WTC11 (cell line): ENCODE measurements around the gene VSIG10L2. TPM values are rescaled to one million over a fixed set of nuclear protein-coding genes. Genes with fewer than 3 reads are reported as not detected.

Experiments
- ATAC-seq: fragments of 200-7000 bp; cut with Tn5 transposase; 2 replicates; pipeline ENCODE4 v1.10.0; 2021; ENCODE audit warnings: mild to moderate bottlenecking, moderate library complexity
- CTCF ChIA-PET: fragments of 300-600 bp; sonication (Branson Sonifier 250); formaldehyde crosslinking; loops from one replicate; lab custom pipeline; 2021; ENCODE audit warnings: antibody characterized with exemption; lab: Charles Lee
- POLR2A ChIA-PET: fragments of 350-600 bp; sonication (Branson Sonifier 250); formaldehyde crosslinking; loops from one replicate; lab custom pipeline; 2021; ENCODE audit warnings: antibody characterized with exemption; lab: Charles Lee
- DNase-seq: peaks from one replicate; pipeline ENCODE4 v3.0.0; 2021; ENCODE audit warnings: low spot score
- H3K27ac Mint-ChIP-seq: 2 replicates; pipeline ENCODE4 v1.8.0; 2021; ENCODE audit warnings: mixed read lengths
- H3K27me3 Mint-ChIP-seq: 2 replicates; pipeline ENCODE4 v1.8.0; 2021; ENCODE audit warnings: low read depth, mild to moderate bottlenecking, moderate library complexity, mixed read lengths
- H3K36me3 Mint-ChIP-seq: 2 replicates; pipeline ENCODE4 v1.8.0; 2021; ENCODE audit warnings: mixed read lengths
- H3K4me1 Mint-ChIP-seq: 2 replicates; pipeline ENCODE4 v1.8.0; 2022; ENCODE audit warnings: mixed read lengths
- H3K4me3 Mint-ChIP-seq: 2 replicates; pipeline ENCODE4 v1.8.0; 2021; ENCODE audit warnings: mild to moderate bottlenecking, moderate library complexity, mixed read lengths
- H3K9me3 Mint-ChIP-seq: 2 replicates; pipeline ENCODE4 v1.8.0; 2021; ENCODE audit warnings: mixed read lengths
- ATF1 ChIP-seq: sonication (generic); formaldehyde crosslinking; IDR thresholded peaks from 2 replicates; pipeline ENCODE4 v1.8.1; 2023; ENCODE audit warnings: mild to moderate bottlenecking, moderate library complexity, missing genetic modification reagents
- CREM ChIP-seq: sonication (generic); formaldehyde crosslinking; IDR thresholded peaks from 2 replicates; pipeline ENCODE4 v1.8.1; 2022; ENCODE audit warnings: mild to moderate bottlenecking, missing genetic modification reagents, moderate library complexity
- HMGA2 ChIP-seq: fragments of 250-450 bp; sonication (Bioruptor Pico); IDR thresholded peaks from 2 replicates; pipeline ENCODE4 v1.4.0; 2021; ENCODE audit warnings: mild to moderate bottlenecking, moderate library complexity
- IRF2 ChIP-seq: sonication (generic); formaldehyde crosslinking; IDR thresholded peaks from 2 replicates; pipeline ENCODE4 v1.8.0; 2022; ENCODE audit warnings: low read depth, missing genetic modification reagents, borderline replicate concordance
- OVOL2 ChIP-seq: fragments of 250-450 bp; sonication (Bioruptor Pico); IDR thresholded peaks from 2 replicates; pipeline ENCODE4 v1.9.0; 2021; ENCODE audit warnings: mild to moderate bottlenecking, borderline replicate concordance
- SMAD4 ChIP-seq: sonication (generic); formaldehyde crosslinking; IDR thresholded peaks from 2 replicates; pipeline ENCODE4 v1.8.0; 2022; ENCODE audit warnings: mild to moderate bottlenecking, missing genetic modification reagents
- SOX15 ChIP-seq: fragments of 250-450 bp; sonication (Bioruptor Pico); IDR thresholded peaks from 2 replicates; pipeline ENCODE4 v1.9.0; 2021; ENCODE audit warnings: mild to moderate bottlenecking
- SP1 ChIP-seq: sonication (generic); formaldehyde crosslinking; conservative IDR thresholded peaks from 2 replicates; pipeline ENCODE4 v1.8.1; 2022; ENCODE audit warnings: missing genetic modification reagents
- TP53 ChIP-seq: sonication (generic); formaldehyde crosslinking; IDR thresholded peaks from 2 replicates; pipeline ENCODE4 v1.8.1; 2023; ENCODE audit warnings: mild to moderate bottlenecking, missing genetic modification reagents
- ZBTB21 ChIP-seq: sonication (generic); formaldehyde crosslinking; IDR thresholded peaks from 2 replicates; pipeline ENCODE4 v1.8.1; 2023; ENCODE audit warnings: mild to moderate bottlenecking, missing genetic modification reagents, borderline replicate concordance
- ZNF396 ChIP-seq: fragments of 250-450 bp; sonication (Bioruptor Pico); IDR thresholded peaks from 2 replicates; pipeline ENCODE4 v1.8.0; 2021; ENCODE audit warnings: mild to moderate bottlenecking, moderate library complexity, borderline replicate concordance
- ZNF416 ChIP-seq: fragments of 250-450 bp; sonication (Bioruptor Pico); IDR thresholded peaks from 2 replicates; pipeline ENCODE4 v1.9.0; 2021; ENCODE audit warnings: mild to moderate bottlenecking, inconsistent platforms
- total RNA-seq: library from RNA; stranded (reverse); gene quantifications from 3 replicates; pipeline ENCODE4 v1.2.3, GENCODE V29; 2021
- TF ChIP-seq, protein P1 (sequence below): fragments of 250-450 bp; sonication (Bioruptor Pico); IDR thresholded peaks from 2 replicates; pipeline ENCODE4 v1.9.0; 2021; ENCODE audit warnings: mild to moderate bottlenecking, borderline replicate concordance
- TF ChIP-seq, protein P2 (sequence below): fragments of 250-450 bp; sonication (Bioruptor Pico); IDR thresholded peaks from 2 replicates; pipeline ENCODE4 v2.1.2; 2022; ENCODE audit warnings: mild to moderate bottlenecking, moderate library complexity
- TF ChIP-seq, protein P3 (sequence below): sonication (generic); formaldehyde crosslinking; IDR thresholded peaks from 2 replicates; pipeline ENCODE4 v1.8.1; 2023; ENCODE audit warnings: mild to moderate bottlenecking, missing genetic modification reagents, moderate library complexity
- TF ChIP-seq, protein P4 (sequence below): sonication (generic); formaldehyde crosslinking; IDR thresholded peaks from 2 replicates; pipeline ENCODE4 v1.8.0; 2023; ENCODE audit warnings: missing genetic modification reagents
- TF ChIP-seq, protein P5 (sequence below): fragments of 250-450 bp; sonication (Bioruptor Pico); conservative IDR thresholded peaks from 2 replicates; pipeline ENCODE4 v1.9.0; 2021; ENCODE audit warnings: mild to moderate bottlenecking

Gene VSIG10L2
- total RNA-seq, 1 experiment from 2014 or later, result not detected

DNA sequence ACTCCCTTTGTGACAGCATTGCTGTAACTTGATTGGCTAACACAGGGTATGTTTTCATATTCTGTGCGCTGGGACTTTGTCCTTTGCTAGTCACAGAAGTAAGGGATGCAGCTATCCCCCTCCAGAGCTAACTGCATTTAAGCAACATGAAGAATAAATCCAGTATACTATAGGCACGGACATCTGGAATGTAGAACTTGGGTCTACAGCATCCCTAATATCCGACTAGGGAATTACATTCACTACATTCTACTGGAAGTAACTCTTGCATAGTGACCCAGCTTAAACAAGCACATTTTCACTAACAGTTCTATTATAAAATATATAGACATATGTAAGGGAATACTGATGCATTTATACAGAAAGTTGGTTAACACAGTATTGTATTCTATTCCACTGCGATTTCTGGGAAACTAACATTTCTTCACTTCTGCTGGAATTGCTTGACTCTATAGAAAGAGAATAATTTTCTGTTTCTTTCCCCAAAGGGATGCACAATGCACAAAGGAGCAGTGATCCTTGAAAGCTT lies 13.1 kb downstream of the VSIG10L2 start:
- peaks cover 13% of the 10 kb centered on the region for H3K4me1 Mint-ChIP-seq
- POLR2A ChIA-PET, result no interaction called here
- CTCF ChIA-PET, result interaction anchor here (1.1 kb wide), 1 partner anchor 17 kb away, joined by 3 read pairs; no protein-coding TSS in a partner anchor

DNA sequence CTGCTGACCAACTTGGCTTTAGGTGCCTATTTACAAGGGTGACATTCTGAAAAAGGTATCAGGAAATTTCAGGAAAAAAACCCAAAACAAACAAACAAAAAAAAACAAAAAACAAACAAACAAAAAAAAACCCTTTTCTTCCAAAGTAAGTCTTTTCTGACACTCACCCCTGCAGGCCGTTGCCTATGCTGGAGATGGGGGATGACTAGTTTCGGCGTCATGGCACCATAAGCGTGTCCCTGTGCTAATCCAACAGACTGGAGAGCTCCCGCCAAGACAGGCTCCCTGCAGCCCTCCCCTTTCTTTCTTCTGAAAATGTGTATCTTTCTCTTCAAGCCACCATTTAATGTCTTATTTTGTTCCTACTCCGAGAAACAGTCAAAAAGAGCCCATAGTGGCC lies 13.7 kb downstream of the VSIG10L2 start:
- Mint-ChIP-seq H3K27me3 (no peaks in the 10 kb centered on the region), H3K4me1 (peaks cover 13% of the 10 kb centered on the region), H3K4me3 (no peak overlapping the region), H3K9me3 (peaks cover 20% of the 10 kb centered on the region), H3K36me3 (peaks cover 36% of the 10 kb centered on the region), H3K27ac (no peak overlapping the region)
- DNase-seq (no peak), ATAC-seq (no peak)
- ChIA-PET CTCF (no interaction called here), POLR2A (no interaction called here)
- TF ChIP-seq, protein P1, sequence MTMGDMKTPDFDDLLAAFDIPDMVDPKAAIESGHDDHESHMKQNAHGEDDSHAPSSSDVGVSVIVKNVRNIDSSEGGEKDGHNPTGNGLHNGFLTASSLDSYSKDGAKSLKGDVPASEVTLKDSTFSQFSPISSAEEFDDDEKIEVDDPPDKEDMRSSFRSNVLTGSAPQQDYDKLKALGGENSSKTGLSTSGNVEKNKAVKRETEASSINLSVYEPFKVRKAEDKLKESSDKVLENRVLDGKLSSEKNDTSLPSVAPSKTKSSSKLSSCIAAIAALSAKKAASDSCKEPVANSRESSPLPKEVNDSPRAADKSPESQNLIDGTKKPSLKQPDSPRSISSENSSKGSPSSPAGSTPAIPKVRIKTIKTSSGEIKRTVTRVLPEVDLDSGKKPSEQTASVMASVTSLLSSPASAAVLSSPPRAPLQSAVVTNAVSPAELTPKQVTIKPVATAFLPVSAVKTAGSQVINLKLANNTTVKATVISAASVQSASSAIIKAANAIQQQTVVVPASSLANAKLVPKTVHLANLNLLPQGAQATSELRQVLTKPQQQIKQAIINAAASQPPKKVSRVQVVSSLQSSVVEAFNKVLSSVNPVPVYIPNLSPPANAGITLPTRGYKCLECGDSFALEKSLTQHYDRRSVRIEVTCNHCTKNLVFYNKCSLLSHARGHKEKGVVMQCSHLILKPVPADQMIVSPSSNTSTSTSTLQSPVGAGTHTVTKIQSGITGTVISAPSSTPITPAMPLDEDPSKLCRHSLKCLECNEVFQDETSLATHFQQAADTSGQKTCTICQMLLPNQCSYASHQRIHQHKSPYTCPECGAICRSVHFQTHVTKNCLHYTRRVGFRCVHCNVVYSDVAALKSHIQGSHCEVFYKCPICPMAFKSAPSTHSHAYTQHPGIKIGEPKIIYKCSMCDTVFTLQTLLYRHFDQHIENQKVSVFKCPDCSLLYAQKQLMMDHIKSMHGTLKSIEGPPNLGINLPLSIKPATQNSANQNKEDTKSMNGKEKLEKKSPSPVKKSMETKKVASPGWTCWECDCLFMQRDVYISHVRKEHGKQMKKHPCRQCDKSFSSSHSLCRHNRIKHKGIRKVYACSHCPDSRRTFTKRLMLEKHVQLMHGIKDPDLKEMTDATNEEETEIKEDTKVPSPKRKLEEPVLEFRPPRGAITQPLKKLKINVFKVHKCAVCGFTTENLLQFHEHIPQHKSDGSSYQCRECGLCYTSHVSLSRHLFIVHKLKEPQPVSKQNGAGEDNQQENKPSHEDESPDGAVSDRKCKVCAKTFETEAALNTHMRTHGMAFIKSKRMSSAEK (CRISPR knock-in tag), result no peak
- TF ChIP-seq, protein P2, sequence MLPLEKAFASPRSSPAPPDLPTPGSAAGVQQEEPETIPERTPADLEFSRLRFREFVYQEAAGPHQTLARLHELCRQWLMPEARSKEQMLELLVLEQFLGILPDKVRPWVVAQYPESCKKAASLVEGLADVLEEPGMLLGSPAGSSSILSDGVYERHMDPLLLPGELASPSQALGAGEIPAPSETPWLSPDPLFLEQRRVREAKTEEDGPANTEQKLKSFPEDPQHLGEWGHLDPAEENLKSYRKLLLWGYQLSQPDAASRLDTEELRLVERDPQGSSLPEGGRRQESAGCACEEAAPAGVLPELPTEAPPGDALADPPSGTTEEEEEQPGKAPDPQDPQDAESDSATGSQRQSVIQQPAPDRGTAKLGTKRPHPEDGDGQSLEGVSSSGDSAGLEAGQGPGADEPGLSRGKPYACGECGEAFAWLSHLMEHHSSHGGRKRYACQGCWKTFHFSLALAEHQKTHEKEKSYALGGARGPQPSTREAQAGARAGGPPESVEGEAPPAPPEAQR (CRISPR knock-in tag), result no peak
- no peak for TF ChIP-seq ZNF396
- TF ChIP-seq, protein P3, sequence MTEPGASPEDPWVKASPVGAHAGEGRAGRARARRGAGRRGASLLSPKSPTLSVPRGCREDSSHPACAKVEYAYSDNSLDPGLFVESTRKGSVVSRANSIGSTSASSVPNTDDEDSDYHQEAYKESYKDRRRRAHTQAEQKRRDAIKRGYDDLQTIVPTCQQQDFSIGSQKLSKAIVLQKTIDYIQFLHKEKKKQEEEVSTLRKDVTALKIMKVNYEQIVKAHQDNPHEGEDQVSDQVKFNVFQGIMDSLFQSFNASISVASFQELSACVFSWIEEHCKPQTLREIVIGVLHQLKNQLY (CRISPR knock-in tag), result no peak
- no peak for TF ChIP-seq ZBTB21 (CRISPR knock-in tag)

More for the DNA sequence above, 13.1 kb downstream of the VSIG10L2 start:
- no peak overlapping the region for H3K27ac Mint-ChIP-seq
- peaks cover 19% of the 10 kb centered on the region for H3K9me3 Mint-ChIP-seq
- ATAC-seq (no peak), DNase-seq (no peak)
- H3K4me3 Mint-ChIP-seq, result no peak overlapping the region
- H3K27me3 Mint-ChIP-seq, result no peaks in the 10 kb centered on the region
- peaks cover 33% of the 10 kb centered on the region for H3K36me3 Mint-ChIP-seq
- no peak for TF ChIP-seq OVOL2 (CRISPR knock-in tag)
- TF ChIP-seq SMAD4, result no peak
- no peak for TF ChIP-seq TP53
- no peak for TF ChIP-seq ATF1 (CRISPR knock-in tag)
- TF ChIP-seq ZBTB21 (CRISPR knock-in tag), result no peak
- TF ChIP-seq SOX15 (CRISPR knock-in tag), result no peak
- no peak for TF ChIP-seq IRF2 (CRISPR knock-in tag)
- no peak for TF ChIP-seq ZNF396
- TF ChIP-seq CREM (CRISPR knock-in tag), result no peak
- TF ChIP-seq SP1 (CRISPR knock-in tag), result no peak
- TF ChIP-seq ZNF416, result no peak

DNA sequence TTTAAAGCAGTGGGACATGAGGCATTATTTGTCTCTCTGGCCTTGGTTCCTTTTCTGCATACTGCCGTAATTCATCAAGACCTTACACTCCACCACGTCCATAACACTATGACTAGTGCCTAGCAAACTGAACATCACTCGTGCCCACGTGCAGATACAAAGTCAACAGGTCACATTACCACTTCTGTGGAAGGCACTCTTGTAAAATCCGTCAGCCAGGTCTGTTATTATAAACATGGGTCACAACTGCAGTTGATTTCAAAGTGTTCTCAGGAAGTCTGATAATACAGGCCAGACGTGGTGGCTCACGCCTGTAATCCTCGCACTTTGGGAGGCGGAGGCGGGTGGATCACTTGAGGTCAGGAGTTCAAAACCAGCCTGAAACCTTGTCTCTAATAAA lies 14.1 kb downstream of the VSIG10L2 start:
- H3K27ac Mint-ChIP-seq, result no peak overlapping the region
- POLR2A ChIA-PET, result no interaction called here
- TF ChIP-seq, protein P4, sequence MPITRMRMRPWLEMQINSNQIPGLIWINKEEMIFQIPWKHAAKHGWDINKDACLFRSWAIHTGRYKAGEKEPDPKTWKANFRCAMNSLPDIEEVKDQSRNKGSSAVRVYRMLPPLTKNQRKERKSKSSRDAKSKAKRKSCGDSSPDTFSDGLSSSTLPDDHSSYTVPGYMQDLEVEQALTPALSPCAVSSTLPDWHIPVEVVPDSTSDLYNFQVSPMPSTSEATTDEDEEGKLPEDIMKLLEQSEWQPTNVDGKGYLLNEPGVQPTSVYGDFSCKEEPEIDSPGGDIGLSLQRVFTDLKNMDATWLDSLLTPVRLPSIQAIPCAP (CRISPR knock-in tag), result no peak
- TF ChIP-seq HMGA2 (CRISPR knock-in tag), result no peak
- TF ChIP-seq, protein P5, sequence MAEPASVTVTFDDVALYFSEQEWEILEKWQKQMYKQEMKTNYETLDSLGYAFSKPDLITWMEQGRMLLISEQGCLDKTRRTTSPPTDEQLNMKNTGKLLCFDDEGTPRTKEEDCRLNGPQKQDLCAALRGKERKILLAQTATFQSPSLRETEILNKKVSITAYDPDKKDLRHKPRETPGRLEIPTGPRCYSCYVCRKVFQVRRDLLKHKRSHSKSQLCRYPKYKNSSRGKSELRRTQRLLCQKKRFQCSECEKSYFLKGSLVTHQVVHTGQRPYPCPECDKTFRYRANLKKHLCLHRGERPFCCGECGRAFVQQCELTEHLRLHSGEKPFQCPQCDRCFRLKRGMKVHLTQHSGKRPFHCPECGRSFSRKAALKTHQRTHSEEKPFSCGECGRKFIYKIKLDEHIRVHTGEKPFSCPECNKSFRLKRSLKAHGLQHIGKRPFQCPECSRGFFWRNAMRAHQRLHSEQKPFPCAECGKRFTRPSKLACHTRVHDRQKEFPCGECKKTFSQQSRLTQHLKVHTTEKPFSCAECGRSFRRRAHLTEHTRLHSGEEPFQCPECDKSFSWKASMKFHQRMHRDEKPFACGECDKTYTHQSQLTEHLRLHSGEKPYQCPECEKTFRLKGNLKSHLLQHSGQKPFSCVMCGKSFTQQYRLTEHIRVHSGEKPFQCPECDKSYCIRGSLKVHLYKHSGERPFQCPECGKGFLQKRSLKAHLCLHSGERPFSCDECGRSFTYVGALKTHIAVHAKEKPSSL (CRISPR knock-in tag), result no peak
- TF ChIP-seq, protein P2 (CRISPR knock-in tag), result no peak
- no peak for TF ChIP-seq CREM (CRISPR knock-in tag)
- TF ChIP-seq, all 79 proteins: peak for 0
- H3K4me3 Mint-ChIP-seq, result no peak overlapping the region
- H3K27me3 Mint-ChIP-seq, result no peaks in the 10 kb centered on the region
- DNase-seq, result no peak
- CTCF ChIA-PET, result no interaction called here
- peaks cover 20% of the 10 kb centered on the region for H3K9me3 Mint-ChIP-seq
- peaks cover 13% of the 10 kb centered on the region for H3K4me1 Mint-ChIP-seq
- ATAC-seq, result no peak
- peaks cover 36% of the 10 kb centered on the region for H3K36me3 Mint-ChIP-seq
